DOHH2 (cell line): ENCODE data around the gene ARL8B.

Experiments
- CTCF ChIP-seq: fragments of 200-600 bp; sonication (generic); IDR thresholded peaks from one replicate; pipeline ENCODE4 v1.5.1; 2014; ENCODE audit warnings: antibody characterized with exemption, mild to moderate bottlenecking, low read depth, low read length; ENCODE audit not compliant: poor library complexity, severe bottlenecking
- EZH2phosphoT487 ChIP-seq: fragments of 200-600 bp; sonication (generic); IDR thresholded peaks from 2 replicates; pipeline ENCODE4 v1.6.1; 2017; ENCODE audit warnings: borderline replicate concordance, mild to moderate bottlenecking, antibody characterized with exemption, low read length, moderate library complexity, mixed read lengths

GRCh38 chr3:5192571-5193365 lies 70.7 kb downstream of the ARL8B start:
- no peak for TF ChIP-seq CTCF
- no peak for TF ChIP-seq EZH2phosphoT487
